Vagina (tissue), 2 donors: ENCODE results near the gene PKN3. TPM values are rescaled to one million over a fixed set of nuclear protein-coding genes. Genes with fewer than 3 reads are reported as not detected.

Experiments
- DNase-seq, 2 donors: peaks; one replicate each; pipeline ENCODE4 v3.0.0-alpha.2; 2017; ENCODE audit errors: extremely low spot score in 2 of 2
- H3K27ac ChIP-seq: fragments of 200-600 bp; sonication (generic); one replicate; pipeline ENCODE4 v1.5.1; 2019
- H3K27me3 ChIP-seq: fragments of 200-600 bp; sonication (generic); one replicate; pipeline ENCODE4 v1.5.1; 2019
- H3K36me3 ChIP-seq, 2 donors: fragments of 200-600 bp; sonication (generic); one replicate each; pipeline ENCODE4 v1.5.1; 2017 to 2019
- H3K4me1 ChIP-seq: fragments of 200-600 bp; sonication (generic); one replicate; pipeline ENCODE4 v1.5.1; 2019
- H3K4me3 ChIP-seq, 2 donors: fragments of 200-600 bp; sonication (generic); 1 replicate in 1 of 2; 2 replicates in 1 of 2; pipeline ENCODE4 v1.5.1; 2016 to 2019
- H3K9me3 ChIP-seq: fragments of 200-600 bp; sonication (generic); one replicate; pipeline ENCODE4 v1.5.1; 2019
- POLR2A ChIP-seq, 2 donors: fragments of 450-650 bp; IDR thresholded peaks; one replicate each; pipeline ENCODE4 v1.6.1; 2017; ENCODE audit warnings: antibody characterized with exemption in 2 of 2, mild to moderate bottlenecking in 2 of 2, moderate library complexity in 2 of 2
- POLR2AphosphoS5 ChIP-seq, 2 donors: sonication (generic); formaldehyde crosslinking; IDR thresholded peaks; one replicate each; pipeline ENCODE4 v1.9.0; 2017; ENCODE audit warnings: antibody characterized with exemption in 2 of 2, mild to moderate bottlenecking in 2 of 2, low read depth in 1 of 2; ENCODE audit not compliant: insufficient read depth in 1 of 2
- intact Hi-C: fragments of 100-400 bp; cut with DNase I; formaldehyde crosslinking; loops from one replicate; pipeline ENCODE4 v1.15.1; 2023
- total RNA-seq: library from RNA; depleted of rRNA; stranded (reverse); fragments of >200 nt; gene quantifications from one replicate; pipeline ENCODE4 v1.2.3, GENCODE V29; 2016
- TF ChIP-seq, protein P1 (sequence below), 3 experiments: fragments of 450-650 bp in 2 of 3; fragments of 200-600 bp in 1 of 3; sonication (generic) in 1 of 3; IDR thresholded peaks; one replicate each; pipeline ENCODE4 v1.5.1; 2017 to 2019; ENCODE audit warnings: antibody characterized with exemption in 3 of 3, mild to moderate bottlenecking in 2 of 3, moderate library complexity in 2 of 3

PKN3 gene
- total RNA-seq, 1 donor from 2014 or later = 8.3 TPM

DNA sequence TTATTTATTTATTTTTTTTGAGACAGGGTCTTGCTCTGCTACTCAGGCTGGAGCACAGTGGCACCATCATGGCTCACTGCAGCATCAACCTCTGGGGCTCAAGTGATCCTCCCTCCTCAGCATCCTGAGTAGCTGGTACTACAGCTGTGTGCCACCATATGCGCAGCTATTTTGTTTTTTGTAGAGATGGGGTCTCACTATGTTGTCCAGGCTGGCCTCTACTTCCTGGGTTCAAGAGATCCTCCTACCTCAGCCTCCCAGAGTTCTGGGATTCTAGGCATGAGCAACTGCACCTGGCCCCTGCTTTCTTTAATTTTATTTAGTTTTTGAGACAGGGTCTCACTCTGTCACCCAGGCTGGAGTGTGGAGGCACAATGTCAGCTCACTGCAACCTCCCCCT, 41.1 kb downstream of the PKN3 start:
- Histone ChIP-seq H3K9me3 (no peaks in the 10 kb centered on the region), H3K27ac (no peak overlapping the region), H3K36me3 (peaks cover 0 to 28% of the 10 kb centered on the region in 2 donors), H3K27me3 (no peaks in the 10 kb centered on the region), H3K4me1 (no peaks in the 10 kb centered on the region), H3K4me3 (no peak overlapping the region)
- intact Hi-C loops = no loop called here
- TF ChIP-seq POLR2A (IDR thresholded peaks at IDR 0.05) (no peak), POLR2AphosphoS5 (IDR thresholded peaks at IDR 0.05; ENCODE audit: insufficient read depth in 1 of 2, low read depth in 1 of 2) (no peak)
- TF ChIP-seq, protein P1, sequence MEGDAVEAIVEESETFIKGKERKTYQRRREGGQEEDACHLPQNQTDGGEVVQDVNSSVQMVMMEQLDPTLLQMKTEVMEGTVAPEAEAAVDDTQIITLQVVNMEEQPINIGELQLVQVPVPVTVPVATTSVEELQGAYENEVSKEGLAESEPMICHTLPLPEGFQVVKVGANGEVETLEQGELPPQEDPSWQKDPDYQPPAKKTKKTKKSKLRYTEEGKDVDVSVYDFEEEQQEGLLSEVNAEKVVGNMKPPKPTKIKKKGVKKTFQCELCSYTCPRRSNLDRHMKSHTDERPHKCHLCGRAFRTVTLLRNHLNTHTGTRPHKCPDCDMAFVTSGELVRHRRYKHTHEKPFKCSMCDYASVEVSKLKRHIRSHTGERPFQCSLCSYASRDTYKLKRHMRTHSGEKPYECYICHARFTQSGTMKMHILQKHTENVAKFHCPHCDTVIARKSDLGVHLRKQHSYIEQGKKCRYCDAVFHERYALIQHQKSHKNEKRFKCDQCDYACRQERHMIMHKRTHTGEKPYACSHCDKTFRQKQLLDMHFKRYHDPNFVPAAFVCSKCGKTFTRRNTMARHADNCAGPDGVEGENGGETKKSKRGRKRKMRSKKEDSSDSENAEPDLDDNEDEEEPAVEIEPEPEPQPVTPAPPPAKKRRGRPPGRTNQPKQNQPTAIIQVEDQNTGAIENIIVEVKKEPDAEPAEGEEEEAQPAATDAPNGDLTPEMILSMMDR (IDR thresholded peaks at IDR 0.05) = no peak
- no peak for DNase-seq

DNA sequence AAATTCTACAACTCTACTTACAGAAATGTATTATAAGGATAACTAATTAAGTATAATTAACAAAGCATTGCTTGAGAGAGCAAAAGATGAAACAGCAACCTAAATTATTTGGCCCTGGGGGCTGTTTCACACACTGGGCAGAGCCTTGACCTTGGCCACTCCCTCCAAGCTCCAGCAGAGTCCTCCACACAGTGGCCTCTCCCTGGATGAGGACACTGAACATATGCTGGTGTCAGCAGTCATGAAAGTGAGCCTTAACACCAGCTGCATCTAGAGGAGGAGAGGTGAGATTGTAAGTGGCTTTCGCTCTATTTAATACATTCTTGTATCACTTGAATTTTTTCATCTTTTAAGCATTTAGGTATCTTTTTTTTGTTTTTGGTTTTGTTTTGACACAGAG, 44.9 kb downstream of the PKN3 start:
- no peak for TF ChIP-seq POLR2AphosphoS5 (IDR thresholded peaks at IDR 0.05; ENCODE audit: insufficient read depth in 1 of 2, low read depth in 1 of 2)
- TF ChIP-seq, protein P1 (IDR thresholded peaks at IDR 0.05) = no peak
- intact Hi-C loops = no loop called here
- H3K27ac ChIP-seq = no peak overlapping the region
- H3K27me3 ChIP-seq = no peaks in the 10 kb centered on the region
- H3K4me1 ChIP-seq = no peaks in the 10 kb centered on the region
- H3K4me3 ChIP-seq = no peak overlapping the region
- H3K9me3 ChIP-seq = no peaks in the 10 kb centered on the region
- H3K36me3 ChIP-seq = peaks cover 0 to 22% of the 10 kb centered on the region in 2 donors
- DNase-seq = no peak

DNA sequence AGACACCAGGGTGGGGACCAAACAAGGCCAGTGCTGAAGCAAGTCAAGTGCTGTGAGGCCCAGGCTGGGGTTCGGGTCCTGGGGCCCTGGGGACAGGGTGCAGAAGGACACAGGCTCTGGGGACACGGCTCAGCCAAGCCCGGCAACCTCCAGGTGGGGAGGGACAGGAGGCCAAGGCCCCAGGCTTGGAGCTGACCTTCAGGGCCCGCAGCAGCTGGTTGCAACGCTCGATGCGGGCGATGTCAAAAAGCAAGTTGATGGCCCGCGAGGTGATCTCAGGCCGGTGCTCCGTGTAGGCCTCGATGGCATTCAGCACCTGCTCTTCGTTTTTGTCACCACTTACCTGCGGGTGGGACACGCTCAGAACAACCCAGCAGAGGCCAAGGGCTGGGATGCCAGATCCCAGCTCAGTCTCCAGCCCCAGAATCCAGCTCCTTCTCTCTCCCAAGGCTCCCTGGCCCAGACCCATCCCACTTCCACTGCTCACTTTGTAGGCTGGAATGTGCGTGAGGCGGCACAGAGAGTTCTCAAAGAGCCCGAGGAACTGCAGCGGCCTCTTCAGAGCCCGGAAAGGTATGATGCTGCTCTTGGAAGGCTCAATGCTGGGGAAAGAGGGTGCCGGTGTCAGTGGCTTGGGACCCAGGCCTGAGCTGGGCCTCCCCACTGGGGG, 48.8 kb downstream of the PKN3 start:
- H3K4me3 ChIP-seq = no peak overlapping the region
- no peaks in the 10 kb centered on the region for H3K9me3 ChIP-seq
- H3K27me3 ChIP-seq = no peaks in the 10 kb centered on the region
- TF ChIP-seq, protein P1 (IDR thresholded peaks at IDR 0.05) = no peak
- TF ChIP-seq POLR2AphosphoS5 (IDR thresholded peaks at IDR 0.05; ENCODE audit: insufficient read depth in 1 of 2, low read depth in 1 of 2) (no peak), POLR2A (IDR thresholded peaks at IDR 0.05) (no peak)
- DNase-seq = no peak
- no peak overlapping the region for H3K27ac ChIP-seq
- H3K36me3 ChIP-seq = peaks cover 0 to 53% of the 10 kb centered on the region in 2 donors
- intact Hi-C loops = no loop called here
- H3K4me1 ChIP-seq = no peaks in the 10 kb centered on the region

DNA sequence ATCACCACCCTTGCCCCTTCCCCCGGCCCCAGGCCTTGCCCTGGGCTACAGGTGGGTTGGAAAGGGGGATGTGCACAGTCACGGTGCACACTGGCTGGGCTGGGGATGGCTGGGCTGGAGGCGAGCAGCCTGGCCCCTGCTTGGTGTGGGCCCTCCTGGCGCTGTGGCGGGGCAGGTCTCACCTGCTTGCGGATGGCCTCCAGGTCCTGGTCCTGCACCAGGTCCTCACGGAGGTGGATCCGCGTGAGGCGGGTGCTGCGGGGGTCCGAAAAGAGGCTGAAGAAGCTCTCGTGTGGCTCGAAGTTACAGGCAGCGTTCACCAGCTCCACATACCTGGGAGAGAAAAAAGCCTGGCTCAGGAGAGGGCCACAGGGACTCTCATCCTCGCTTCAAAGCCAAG, 51.3 kb downstream of the PKN3 start:
- Histone ChIP-seq H3K4me1 (no peaks in the 10 kb centered on the region), H3K27me3 (no peaks in the 10 kb centered on the region), H3K9me3 (no peaks in the 10 kb centered on the region), H3K36me3 (peaks cover 0 to 50% of the 10 kb centered on the region in 2 donors), H3K27ac (no peak overlapping the region), H3K4me3 (no peak overlapping the region)
- TF ChIP-seq POLR2AphosphoS5 (IDR thresholded peaks at IDR 0.05; ENCODE audit: insufficient read depth in 1 of 2, low read depth in 1 of 2) (no peak), POLR2A (IDR thresholded peaks at IDR 0.05) (no peak)
- TF ChIP-seq, protein P1 (IDR thresholded peaks at IDR 0.05) = no peak
- intact Hi-C loops = no loop called here
- DNase-seq = no peak

DNA sequence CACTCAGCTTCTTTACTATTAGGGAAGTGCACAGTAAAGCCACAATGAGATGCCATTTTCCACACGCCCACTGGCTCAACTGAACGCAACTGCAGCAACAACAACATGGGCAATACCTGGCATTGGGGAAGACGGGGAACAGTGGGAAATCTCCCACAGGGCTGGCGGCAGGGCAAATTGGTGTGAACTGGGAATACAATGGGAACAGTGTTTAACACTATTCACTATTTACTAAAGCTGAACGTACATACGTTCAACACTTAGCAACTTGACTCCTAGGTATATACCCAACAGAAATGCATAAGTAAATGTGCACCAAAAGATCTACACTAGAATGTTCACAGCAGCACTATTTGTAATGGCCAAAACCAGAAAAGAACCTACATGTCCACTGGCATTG, 55.3 kb downstream of the PKN3 start:
- intact Hi-C loops = no loop called here
- no peak overlapping the region for H3K27ac ChIP-seq
- peaks cover 0 to 27% of the 10 kb centered on the region in 2 donors for H3K36me3 ChIP-seq
- no peak for DNase-seq
- H3K4me3 ChIP-seq = no peak overlapping the region
- H3K4me1 ChIP-seq = no peaks in the 10 kb centered on the region
- no peaks in the 10 kb centered on the region for H3K9me3 ChIP-seq
- TF ChIP-seq POLR2AphosphoS5 (IDR thresholded peaks at IDR 0.05; ENCODE audit: insufficient read depth in 1 of 2, low read depth in 1 of 2) (no peak), POLR2A (IDR thresholded peaks at IDR 0.05) (no peak)
- TF ChIP-seq, protein P1 (IDR thresholded peaks at IDR 0.05) = no peak
- H3K27me3 ChIP-seq = no peaks in the 10 kb centered on the region
